WERI-Rb-1 (cell line): ENCODE measurements around the gene CSNK2A1.
"Not testable (repeated sequence)": the region's sequence is repeated elsewhere in the genome, so short reads cannot be mapped to it uniquely, and the experiment has no call there.

Experiments
- DNase-seq: peaks from one replicate; pipeline ENCODE4 v3.0.0-alpha.2; 2020
- H3K27ac ChIP-seq: fragments of 250-450 bp; sonication (Bioruptor Pico); 2 replicates; pipeline ENCODE4 v1.5.1; 2020; ENCODE audit warnings: mild to moderate bottlenecking, moderate library complexity
- H3K27me3 ChIP-seq: fragments of 250-450 bp; sonication (Bioruptor Pico); 2 replicates; pipeline ENCODE4 v1.5.1; 2021; ENCODE audit warnings: mild to moderate bottlenecking, low read depth, moderate library complexity; ENCODE audit not compliant: insufficient read depth, severe bottlenecking
- H3K36me3 ChIP-seq: fragments of 250-450 bp; sonication (Bioruptor Pico); 2 replicates; pipeline ENCODE4 v1.5.1; 2020; ENCODE audit warnings: mild to moderate bottlenecking, moderate library complexity
- H3K4me3 ChIP-seq: 2 replicates; pipeline ENCODE4 v1.5.1; 2011; ENCODE audit warnings: low read depth, mild to moderate bottlenecking, control low read depth, low read length
- H3K9me3 ChIP-seq: fragments of 250-450 bp; sonication (Bioruptor Pico); 2 replicates; pipeline ENCODE4 v1.5.1; 2021; ENCODE audit warnings: mild to moderate bottlenecking, moderate library complexity; ENCODE audit not compliant: severe bottlenecking
- CTCF ChIP-seq: IDR thresholded peaks from 2 replicates; pipeline ENCODE4 v1.5.1; 2011; ENCODE audit warnings: low read depth, mild to moderate bottlenecking, control low read depth, inconsistent platforms, low read length

CSNK2A1 gene

GRCh38 chr20:515696-516095 lies 27.9 kb downstream of the CSNK2A1 start:
- TF ChIP-seq CTCF, result no peak
- no peak for DNase-seq
- Histone ChIP-seq H3K27ac (no peak overlapping the region), H3K36me3 (peaks cover 6% of the 10 kb centered on the region), H3K9me3 (no peaks in the 10 kb centered on the region), H3K4me3 (no peak overlapping the region), H3K27me3 (no peaks in the 10 kb centered on the region)

GRCh38 chr20:513429-513828 lies 30.2 kb downstream of the CSNK2A1 start:
- TF ChIP-seq CTCF, result no peak
- no peaks in the 10 kb centered on the region for H3K9me3 ChIP-seq
- H3K4me3 ChIP-seq, result no peak overlapping the region

GRCh38 chr20:510328-511057 lies 33.1 kb downstream of the CSNK2A1 start:
- not testable (repeated sequence) for H3K27me3 ChIP-seq, H3K9me3 ChIP-seq, DNase-seq, H3K4me3 ChIP-seq, H3K27ac ChIP-seq
- peaks cover 31% of the 10 kb centered on the region for H3K36me3 ChIP-seq

More at GRCh38 chr20:513429-513828, 30.2 kb downstream of the CSNK2A1 start:
- H3K36me3 ChIP-seq, result peaks cover 5% of the 10 kb centered on the region
- no peak for DNase-seq
- no peaks in the 10 kb centered on the region for H3K27me3 ChIP-seq
- H3K27ac ChIP-seq, result no peak overlapping the region

- not testable (repeated sequence) for H3K4me3 ChIP-seq, DNase-seq, H3K9me3 ChIP-seq, H3K27me3 ChIP-seq, H3K27ac ChIP-seq
- peaks cover 48% of the 10 kb centered on the region for H3K36me3 ChIP-seq
Observed at GRCh38 chr20:508364-508787, 35.2 kb downstream of the CSNK2A1 start.

- H3K27me3 ChIP-seq, result no peaks in the 10 kb centered on the region
- H3K9me3 ChIP-seq, result no peaks in the 10 kb centered on the region
- H3K4me3 ChIP-seq, result no peak overlapping the region
- no peak for TF ChIP-seq CTCF
- no peak overlapping the region for H3K27ac ChIP-seq
- no peak for DNase-seq
- peaks cover 52% of the 10 kb centered on the region for H3K36me3 ChIP-seq
Observed at GRCh38 chr20:507761-508332, 35.7 kb downstream of the CSNK2A1 start.

- no peak for DNase-seq
- H3K27me3 ChIP-seq, result no peaks in the 10 kb centered on the region
- no peaks in the 10 kb centered on the region for H3K9me3 ChIP-seq
- H3K4me3 ChIP-seq, result no peak overlapping the region
- no peak overlapping the region for H3K27ac ChIP-seq
- TF ChIP-seq CTCF, result no peak
- peaks cover 58% of the 10 kb centered on the region for H3K36me3 ChIP-seq
Observed at GRCh38 chr20:507006-507758, 36.4 kb downstream of the CSNK2A1 start.
